ENCODE data around the gene VPS4B. TPM values are rescaled to one million over a fixed set of nuclear protein-coding genes. Genes with fewer than 3 reads are reported as not detected.

VPS4B gene
- total and polyA plus RNA-seq, 2 donors (not counting 3 experiments of a cell fraction or from before 2014, with no cell fraction given) = 10.5 to 54.7 TPM

- DNase-seq (ENCODE audit: low read depth, low spot score) (no peak), FAIRE-seq (no peak)
- no peak overlapping the region for H3K27ac ChIP-seq (ENCODE audit: insufficient read depth, low read depth, low read length)
- TF ChIP-seq, protein P1, sequence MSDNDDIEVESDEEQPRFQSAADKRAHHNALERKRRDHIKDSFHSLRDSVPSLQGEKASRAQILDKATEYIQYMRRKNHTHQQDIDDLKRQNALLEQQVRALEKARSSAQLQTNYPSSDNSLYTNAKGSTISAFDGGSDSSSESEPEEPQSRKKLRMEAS (IDR thresholded peaks at IDR 0.05; ENCODE audit: insufficient read depth, insufficient read length) = no peak
- no peak for TF ChIP-seq EZH2 (IDR thresholded peaks at IDR 0.05; ENCODE audit: borderline replicate concordance, low read depth, low read length, severe bottlenecking)
- no peaks in the 10 kb centered on the region for H3K9me3 ChIP-seq (replicated peaks; ENCODE audit: control insufficient read depth, insufficient read depth, low read length)
- H3K36me3 ChIP-seq (ENCODE audit: control insufficient read depth in 2 of 2, extremely low read depth in 1 of 2, insufficient read depth in 2 of 2, low read length in 2 of 2) = peaks cover 2 to 16% of the 10 kb centered on the region in 2 experiments
- H3K9ac ChIP-seq (replicated peaks; ENCODE audit: extremely low read depth, insufficient read depth, low read length) = no peak overlapping the region
- no peak overlapping the region for H3K4me3 ChIP-seq (replicated peaks in 1 of 3; ENCODE audit: insufficient read depth in 1 of 3, low read depth in 1 of 3, low read length in 3 of 3)
- ChIA-PET CTCF (no interaction called here), POLR2A (no interaction called here)
- H4K20me1 ChIP-seq (replicated peaks; ENCODE audit: control insufficient read depth, extremely low read depth, insufficient read depth, low read length) = no peaks in the 10 kb centered on the region
- BruUV-seq (replicated peaks) = no TSS peak
- intact Hi-C loops (cut with micrococcal nuclease) (no loop called here), dilution Hi-C loops (cut with MboI; ENCODE audit: extremely low pct_ligation_motif_present, low sequenced_read_pairs) (no loop called here)
- H3K4me2 ChIP-seq (ENCODE audit: insufficient read depth, low read length) = no peak overlapping the region
- H3K4me1 ChIP-seq (ENCODE audit: control insufficient read depth, extremely low read depth, insufficient read depth, low read length) = no peaks in the 10 kb centered on the region
- no peaks in the 10 kb centered on the region for H3K27me3 ChIP-seq (ENCODE audit: control insufficient read depth in 2 of 2, insufficient read depth in 2 of 2, low read length in 2 of 2)
- H3K79me2 ChIP-seq (ENCODE audit: control insufficient read depth, insufficient read depth, low read length) = no peaks in the 10 kb centered on the region
- no peaks in the 10 kb centered on the region for H3K9me1 ChIP-seq (replicated peaks; ENCODE audit: control insufficient read depth, extremely low read depth, insufficient read depth, low read length)
- no peak overlapping the region for H2AFZ ChIP-seq (ENCODE audit: low read depth, low read length)
Observed at GRCh38 chr18:63397349-63397748, 24.9 kb downstream of the VPS4B start.

- no peaks in the 10 kb centered on the region for H4K20me1 ChIP-seq (replicated peaks; ENCODE audit: control insufficient read depth, extremely low read depth, insufficient read depth, low read length)
- TF ChIP-seq JUN (IDR thresholded peaks at IDR 0.05; ENCODE audit: borderline replicate concordance, insufficient read depth, insufficient read length, low read depth) (no peak), MYC (IDR thresholded peaks at IDR 0.05; ENCODE audit: low read depth, low read length) (no peak), POLR2A (IDR thresholded peaks at IDR 0.05; ENCODE audit: low read depth, low read length) (no peak), GATA2 (IDR thresholded peaks at IDR 0.05; ENCODE audit: insufficient read depth, insufficient read length, low read depth, low read length) (no peak), FOS (IDR thresholded peaks at IDR 0.05; ENCODE audit: borderline replicate concordance, insufficient read depth, low read length) (no peak)
- TF ChIP-seq, protein P2, sequence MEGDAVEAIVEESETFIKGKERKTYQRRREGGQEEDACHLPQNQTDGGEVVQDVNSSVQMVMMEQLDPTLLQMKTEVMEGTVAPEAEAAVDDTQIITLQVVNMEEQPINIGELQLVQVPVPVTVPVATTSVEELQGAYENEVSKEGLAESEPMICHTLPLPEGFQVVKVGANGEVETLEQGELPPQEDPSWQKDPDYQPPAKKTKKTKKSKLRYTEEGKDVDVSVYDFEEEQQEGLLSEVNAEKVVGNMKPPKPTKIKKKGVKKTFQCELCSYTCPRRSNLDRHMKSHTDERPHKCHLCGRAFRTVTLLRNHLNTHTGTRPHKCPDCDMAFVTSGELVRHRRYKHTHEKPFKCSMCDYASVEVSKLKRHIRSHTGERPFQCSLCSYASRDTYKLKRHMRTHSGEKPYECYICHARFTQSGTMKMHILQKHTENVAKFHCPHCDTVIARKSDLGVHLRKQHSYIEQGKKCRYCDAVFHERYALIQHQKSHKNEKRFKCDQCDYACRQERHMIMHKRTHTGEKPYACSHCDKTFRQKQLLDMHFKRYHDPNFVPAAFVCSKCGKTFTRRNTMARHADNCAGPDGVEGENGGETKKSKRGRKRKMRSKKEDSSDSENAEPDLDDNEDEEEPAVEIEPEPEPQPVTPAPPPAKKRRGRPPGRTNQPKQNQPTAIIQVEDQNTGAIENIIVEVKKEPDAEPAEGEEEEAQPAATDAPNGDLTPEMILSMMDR (IDR thresholded peaks at IDR 0.05; ENCODE audit: extremely low read depth in 1 of 2, insufficient read depth in 1 of 2, low read depth in 1 of 2, low read length in 2 of 2) = no peak
- H3K27ac ChIP-seq (ENCODE audit: insufficient read depth, low read depth, low read length) = no peak overlapping the region
- dilution Hi-C loops (cut with MboI; ENCODE audit: extremely low pct_ligation_motif_present, low sequenced_read_pairs) = no loop called here
- no TSS peak for BruUV-seq (replicated peaks)
- ChIA-PET POLR2A (no interaction called here), CTCF (interaction anchor here (1.2 to 1.3 kb wide), 3 partner anchors 11 to 22 kb away, joined by 3 to 4 read pairs (median 3); no protein-coding TSS in a partner anchor)
- H3K9ac ChIP-seq (replicated peaks; ENCODE audit: extremely low read depth, insufficient read depth, low read length) = no peak overlapping the region
- H3K27me3 ChIP-seq (ENCODE audit: control insufficient read depth in 2 of 2, insufficient read depth in 2 of 2, low read length in 2 of 2) = no peaks in the 10 kb centered on the region
- no peaks in the 10 kb centered on the region for H3K4me1 ChIP-seq (ENCODE audit: control insufficient read depth, extremely low read depth, insufficient read depth, low read length)
- H3K4me2 ChIP-seq (ENCODE audit: insufficient read depth, low read length) = no peak overlapping the region
- H3K79me2 ChIP-seq (ENCODE audit: control insufficient read depth, insufficient read depth, low read length) = no peaks in the 10 kb centered on the region
- peaks cover 4 to 15% of the 10 kb centered on the region in 2 experiments for H3K36me3 ChIP-seq (ENCODE audit: control insufficient read depth in 2 of 2, extremely low read depth in 1 of 2, insufficient read depth in 2 of 2, low read length in 2 of 2)
- intact Hi-C loops (cut with micrococcal nuclease) = no loop called here
- no peaks in the 10 kb centered on the region for H3K9me1 ChIP-seq (replicated peaks; ENCODE audit: control insufficient read depth, extremely low read depth, insufficient read depth, low read length)
- no peak overlapping the region for H2AFZ ChIP-seq (ENCODE audit: low read depth, low read length)
- no peak overlapping the region for H3K4me3 ChIP-seq (replicated peaks in 1 of 3; ENCODE audit: insufficient read depth in 1 of 3, low read depth in 1 of 3, low read length in 3 of 3)
- no peaks in the 10 kb centered on the region for H3K9me3 ChIP-seq (replicated peaks; ENCODE audit: control insufficient read depth, insufficient read depth, low read length)
- DNase-seq (ENCODE audit: low read depth, low spot score) (no peak), FAIRE-seq (no peak)
Observed at GRCh38 chr18:63395503-63395902, 26.8 kb downstream of the VPS4B start.
